ENCODE measurements around the gene C12orf56. TPM values are rescaled to one million over a fixed set of nuclear protein-coding genes. Genes with fewer than 3 reads are reported as not detected.

The C12orf56 gene
- total RNA-seq, 1 donor from 2014 or later: 0.84 TPM

GRCh38 chr12:64255249-64255648 lies 135.3 kb downstream of the C12orf56 start:
- no peak overlapping the region for H3K4me3 ChIP-seq (ENCODE audit: low read depth, low read length)
- no peaks in the 10 kb centered on the region for H3K27me3 ChIP-seq (ENCODE audit: control insufficient read depth, insufficient read depth, low read length)
- TF ChIP-seq CTCF (IDR thresholded peaks at IDR 0.05; ENCODE audit: insufficient read depth, low read length, poor library complexity, severe bottlenecking): no peak
- DNase-seq (ENCODE audit: low read depth): no peak
- H3K36me3 ChIP-seq (ENCODE audit: control insufficient read depth, insufficient read depth, low read length): no peaks in the 10 kb centered on the region

- H3K4me3 ChIP-seq (ENCODE audit: low read depth, low read length): no peak overlapping the region
- no peak for TF ChIP-seq CTCF (IDR thresholded peaks at IDR 0.05; ENCODE audit: insufficient read depth, low read length, poor library complexity, severe bottlenecking)
- no peaks in the 10 kb centered on the region for H3K27me3 ChIP-seq (ENCODE audit: control insufficient read depth, insufficient read depth, low read length)
- no peaks in the 10 kb centered on the region for H3K36me3 ChIP-seq (ENCODE audit: control insufficient read depth, insufficient read depth, low read length)
- no peak for DNase-seq (ENCODE audit: low read depth)
Observed at GRCh38 chr12:64253356-64253755, 137.2 kb downstream of the C12orf56 start.

GRCh38 chr12:64252681-64253080 lies 137.9 kb downstream of the C12orf56 start:
- Histone ChIP-seq H3K27me3 (ENCODE audit: control insufficient read depth, insufficient read depth, low read length) (no peaks in the 10 kb centered on the region), H3K36me3 (ENCODE audit: control insufficient read depth, insufficient read depth, low read length) (no peaks in the 10 kb centered on the region), H3K4me3 (ENCODE audit: low read depth, low read length) (no peak overlapping the region)
- TF ChIP-seq CTCF (IDR thresholded peaks at IDR 0.05; ENCODE audit: insufficient read depth, low read length, poor library complexity, severe bottlenecking): no peak
- no peak for DNase-seq (ENCODE audit: low read depth)

GRCh38 chr12:64243809-64244208 lies 146.7 kb downstream of the C12orf56 start:
- Histone ChIP-seq H3K4me3 (ENCODE audit: low read depth, low read length) (no peak overlapping the region), H3K27me3 (ENCODE audit: control insufficient read depth, insufficient read depth, low read length) (no peaks in the 10 kb centered on the region), H3K36me3 (ENCODE audit: control insufficient read depth, insufficient read depth, low read length) (no peaks in the 10 kb centered on the region)
- no peak for DNase-seq (ENCODE audit: low read depth)
- TF ChIP-seq CTCF (IDR thresholded peaks at IDR 0.05; ENCODE audit: insufficient read depth, low read length, poor library complexity, severe bottlenecking): no peak

GRCh38 chr12:64240781-64241180 lies 149.8 kb downstream of the C12orf56 start:
- no peak overlapping the region for H3K4me3 ChIP-seq (ENCODE audit: low read depth, low read length)
- no peaks in the 10 kb centered on the region for H3K36me3 ChIP-seq (ENCODE audit: control insufficient read depth, insufficient read depth, low read length)
- no peaks in the 10 kb centered on the region for H3K27me3 ChIP-seq (ENCODE audit: control insufficient read depth, insufficient read depth, low read length)
- no peak for DNase-seq (ENCODE audit: low read depth)
- TF ChIP-seq CTCF (IDR thresholded peaks at IDR 0.05; ENCODE audit: insufficient read depth, low read length, poor library complexity, severe bottlenecking): no peak

- TF ChIP-seq CTCF (IDR thresholded peaks at IDR 0.05; ENCODE audit: insufficient read depth, low read length, poor library complexity, severe bottlenecking): no peak
- no peaks in the 10 kb centered on the region for H3K27me3 ChIP-seq (ENCODE audit: control insufficient read depth, insufficient read depth, low read length)
- H3K36me3 ChIP-seq (ENCODE audit: control insufficient read depth, insufficient read depth, low read length): no peaks in the 10 kb centered on the region
- no peak overlapping the region for H3K4me3 ChIP-seq (ENCODE audit: low read depth, low read length)
- DNase-seq (ENCODE audit: low read depth): no peak
Observed at GRCh38 chr12:64237382-64237781, 153.2 kb downstream of the C12orf56 start.
